Measurements from ENCODE around the gene RBM20. TPM values are rescaled to one million over a fixed set of nuclear protein-coding genes. Genes with fewer than 3 reads are reported as not detected.

Gene RBM20
- polyA plus RNA-seq, 1 donor (not counting 4 experiments of a cell fraction or from before 2014, with no cell fraction given), result 0.01 TPM

- Histone ChIP-seq H2AFZ (ENCODE audit: control insufficient read depth, low read length) (no peak overlapping the region), H3K4me1 (ENCODE audit: control insufficient read depth, extremely low read depth, insufficient read depth, low read length) (no peaks in the 10 kb centered on the region), H3K27me3 (ENCODE audit: control insufficient read depth, extremely low read depth, insufficient read depth, low read length) (peaks cover 3% of the 10 kb centered on the region), H3K4me3 (ENCODE audit: control insufficient read depth in 2 of 3, extremely low read depth in 1 of 3, insufficient read depth in 2 of 3, low read depth in 1 of 3, low read length in 3 of 3) (no peak overlapping the region), H3K79me2 (ENCODE audit: control insufficient read depth, insufficient read depth, low read length) (no peaks in the 10 kb centered on the region), H4K20me1 (ENCODE audit: control insufficient read depth, extremely low read depth, insufficient read depth, low read length) (no peaks in the 10 kb centered on the region), H3K9me1 (ENCODE audit: control insufficient read depth, extremely low read depth, insufficient read depth, low read length) (no peaks in the 10 kb centered on the region), H3K4me2 (ENCODE audit: control insufficient read depth, extremely low read depth, insufficient read depth, low read depth, low read length) (no peak overlapping the region), H3K27ac (ENCODE audit: control insufficient read depth, insufficient read depth, low read length) (no peak overlapping the region), H3K9ac (ENCODE audit: control insufficient read depth, extremely low read depth, insufficient read depth, low read length) (no peak overlapping the region), H3K9me3 (ENCODE audit: control insufficient read depth, low read depth, low read length) (no peaks in the 10 kb centered on the region), H3K36me3 (ENCODE audit: control insufficient read depth in 2 of 2, extremely low read depth in 1 of 2, insufficient read depth in 2 of 2, low read length in 2 of 2) (no peaks in the 10 kb centered on the region)
- no peak for FAIRE-seq
- TF ChIP-seq, protein P1, sequence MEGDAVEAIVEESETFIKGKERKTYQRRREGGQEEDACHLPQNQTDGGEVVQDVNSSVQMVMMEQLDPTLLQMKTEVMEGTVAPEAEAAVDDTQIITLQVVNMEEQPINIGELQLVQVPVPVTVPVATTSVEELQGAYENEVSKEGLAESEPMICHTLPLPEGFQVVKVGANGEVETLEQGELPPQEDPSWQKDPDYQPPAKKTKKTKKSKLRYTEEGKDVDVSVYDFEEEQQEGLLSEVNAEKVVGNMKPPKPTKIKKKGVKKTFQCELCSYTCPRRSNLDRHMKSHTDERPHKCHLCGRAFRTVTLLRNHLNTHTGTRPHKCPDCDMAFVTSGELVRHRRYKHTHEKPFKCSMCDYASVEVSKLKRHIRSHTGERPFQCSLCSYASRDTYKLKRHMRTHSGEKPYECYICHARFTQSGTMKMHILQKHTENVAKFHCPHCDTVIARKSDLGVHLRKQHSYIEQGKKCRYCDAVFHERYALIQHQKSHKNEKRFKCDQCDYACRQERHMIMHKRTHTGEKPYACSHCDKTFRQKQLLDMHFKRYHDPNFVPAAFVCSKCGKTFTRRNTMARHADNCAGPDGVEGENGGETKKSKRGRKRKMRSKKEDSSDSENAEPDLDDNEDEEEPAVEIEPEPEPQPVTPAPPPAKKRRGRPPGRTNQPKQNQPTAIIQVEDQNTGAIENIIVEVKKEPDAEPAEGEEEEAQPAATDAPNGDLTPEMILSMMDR (optimal IDR thresholded peaks at IDR 0.05 in 1 of 3, IDR thresholded peaks at IDR 0.05 in 1 of 3, conservative IDR thresholded peaks at IDR 0.05 in 1 of 3; ENCODE audit: extremely low read depth in 1 of 3, insufficient read depth in 2 of 3, low read length in 3 of 3), result no peak
- no peak for TF ChIP-seq EZH2 (IDR thresholded peaks at IDR 0.05; ENCODE audit: low read length)
- DNase-seq (ENCODE audit: low read depth, low spot score), result no peak
- dilution Hi-C loops (cut with MboI; ENCODE audit: extremely low pct_ligation_motif_present, low sequenced_read_pairs), result no loop called here
Observed at GRCh38 chr10:110616493-110617033, 27.6 kb upstream of the RBM20 start.

GRCh38 chr10:110617425-110618229 lies 26.5 kb upstream of the RBM20 start:
- Histone ChIP-seq H3K79me2 (ENCODE audit: control insufficient read depth, insufficient read depth, low read length) (no peaks in the 10 kb centered on the region), H3K9me1 (ENCODE audit: control insufficient read depth, extremely low read depth, insufficient read depth, low read length) (no peaks in the 10 kb centered on the region), H3K4me2 (ENCODE audit: control insufficient read depth, extremely low read depth, insufficient read depth, low read depth, low read length) (no peak overlapping the region), H3K36me3 (ENCODE audit: control insufficient read depth in 2 of 2, extremely low read depth in 1 of 2, insufficient read depth in 2 of 2, low read length in 2 of 2) (no peaks in the 10 kb centered on the region), H3K27me3 (ENCODE audit: control insufficient read depth, extremely low read depth, insufficient read depth, low read length) (no peaks in the 10 kb centered on the region), H3K9me3 (ENCODE audit: control insufficient read depth, low read depth, low read length) (no peaks in the 10 kb centered on the region), H3K27ac (ENCODE audit: control insufficient read depth, insufficient read depth, low read length) (no peak overlapping the region), H3K4me1 (ENCODE audit: control insufficient read depth, extremely low read depth, insufficient read depth, low read length) (no peaks in the 10 kb centered on the region), H3K4me3 (ENCODE audit: control insufficient read depth in 2 of 3, extremely low read depth in 1 of 3, insufficient read depth in 2 of 3, low read depth in 1 of 3, low read length in 3 of 3) (no peak overlapping the region), H2AFZ (ENCODE audit: control insufficient read depth, low read length) (no peak overlapping the region), H4K20me1 (ENCODE audit: control insufficient read depth, extremely low read depth, insufficient read depth, low read length) (no peaks in the 10 kb centered on the region), H3K9ac (ENCODE audit: control insufficient read depth, extremely low read depth, insufficient read depth, low read length) (no peak overlapping the region)
- dilution Hi-C loops (cut with MboI; ENCODE audit: extremely low pct_ligation_motif_present, low sequenced_read_pairs), result no loop called here
- DNase-seq (ENCODE audit: low read depth, low spot score), result no peak
- TF ChIP-seq, protein P1 (optimal IDR thresholded peaks at IDR 0.05 in 1 of 3, IDR thresholded peaks at IDR 0.05 in 1 of 3, conservative IDR thresholded peaks at IDR 0.05 in 1 of 3; ENCODE audit: extremely low read depth in 1 of 3, insufficient read depth in 2 of 3, low read length in 3 of 3), result no peak
- TF ChIP-seq EZH2 (IDR thresholded peaks at IDR 0.05; ENCODE audit: low read length), result no peak
- no peak for FAIRE-seq

Data from keratinocyte (primary cell).